Measurements from ENCODE around the gene TAF1B. TPM values are rescaled to one million over a fixed set of nuclear protein-coding genes. Genes with fewer than 3 reads are reported as not detected.

The TAF1B gene
- total RNA-seq, 1 donor from 2014 or later, result 14.6 TPM

- no peak overlapping the region for H3K4me3 ChIP-seq (ENCODE audit: low read depth, low read length)
- no peak for TF ChIP-seq CTCF (conservative IDR thresholded peaks at IDR 0.05; ENCODE audit: low read depth, low read length)
- DNase-seq (ENCODE audit: low read depth), result no peak
Measured at GRCh38 chr2:9808334-9809063, 34.8 kb upstream of the TAF1B start.

- H3K4me3 ChIP-seq (ENCODE audit: low read depth, low read length), result no peak overlapping the region
- no peak for TF ChIP-seq CTCF (conservative IDR thresholded peaks at IDR 0.05; ENCODE audit: low read depth, low read length)
- no peak for DNase-seq (ENCODE audit: low read depth)
Measured at GRCh38 chr2:9809064-9809356, 34.3 kb upstream of the TAF1B start.

GRCh38 chr2:9809448-9810088 is 33.7 kb upstream of the TAF1B start:
- no peak for DNase-seq (ENCODE audit: low read depth)
- no peak for TF ChIP-seq CTCF (conservative IDR thresholded peaks at IDR 0.05; ENCODE audit: low read depth, low read length)
- H3K4me3 ChIP-seq (ENCODE audit: low read depth, low read length), result no peak overlapping the region

GRCh38 chr2:9811216-9811615 is 32.1 kb upstream of the TAF1B start:
- no peak overlapping the region for H3K4me3 ChIP-seq (ENCODE audit: low read depth, low read length)
- TF ChIP-seq CTCF (conservative IDR thresholded peaks at IDR 0.05; ENCODE audit: low read depth, low read length), result no peak
- no peak for DNase-seq (ENCODE audit: low read depth)

- no peak for DNase-seq (ENCODE audit: low read depth)
- TF ChIP-seq CTCF (conservative IDR thresholded peaks at IDR 0.05; ENCODE audit: low read depth, low read length), result no peak
Measured at GRCh38 chr2:9811679-9812511, 31.4 kb upstream of the TAF1B start.

GRCh38 chr2:9812945-9813311 is 30.3 kb upstream of the TAF1B start:
- TF ChIP-seq CTCF (conservative IDR thresholded peaks at IDR 0.05; ENCODE audit: low read depth, low read length), result no peak
- no peak for DNase-seq (ENCODE audit: low read depth)
- H3K4me3 ChIP-seq (ENCODE audit: low read depth, low read length), result no peak overlapping the region

More at GRCh38 chr2:9811679-9812511, 31.4 kb upstream of the TAF1B start:
- H3K4me3 ChIP-seq (ENCODE audit: low read depth, low read length), result no peak overlapping the region

All from epithelial cell of proximal tubule (primary cell).